Keratinocyte (primary cell): ENCODE measurements around the gene MSX2. TPM values are rescaled to one million over a fixed set of nuclear protein-coding genes. Genes with fewer than 3 reads are reported as not detected.

Experiments
- DNase-seq: peaks from one replicate; pipeline ENCODE4 v3.0.0-alpha.2; 2011; ENCODE audit warnings: low read depth, missing footprints, low spot score
- FAIRE-seq: peaks from 2 replicates; lab custom pipeline; 2011; peaks lifted over from hg19 to GRCh38; lab: Jason Lieb, UNC
- H2AFZ ChIP-seq: 2 replicates; pipeline ENCODE4 v1.6.0; 2012; ENCODE audit warnings: low read length, control low read depth, inconsistent platforms; ENCODE audit not compliant: control insufficient read depth
- H3K27ac ChIP-seq: 2 replicates; pipeline ENCODE4 v1.5.1; 2011; ENCODE audit warnings: low read length; ENCODE audit not compliant: control insufficient read depth, insufficient read depth
- H3K27me3 ChIP-seq: 3 replicates; pipeline ENCODE4 v1.6.0; 2011; ENCODE audit warnings: low read length; ENCODE audit not compliant: control insufficient read depth, insufficient read depth; ENCODE audit errors: extremely low read depth
- H3K36me3 ChIP-seq, 2 experiments: 2 replicates in 1 of 2; 3 replicates in 1 of 2; pipeline ENCODE4 v1.5.1; 2011; ENCODE audit warnings: low read length in 2 of 2, mild to moderate bottlenecking in 1 of 2; ENCODE audit not compliant: control insufficient read depth in 2 of 2, insufficient read depth in 2 of 2; ENCODE audit errors: extremely low read depth in 1 of 2
- H3K4me1 ChIP-seq: 3 replicates; pipeline ENCODE4 v1.5.1; 2011; ENCODE audit warnings: low read length; ENCODE audit not compliant: control insufficient read depth, insufficient read depth; ENCODE audit errors: extremely low read depth
- H3K4me2 ChIP-seq: 3 replicates; pipeline ENCODE4 v1.6.0; 2011; ENCODE audit warnings: low read depth, low read length; ENCODE audit not compliant: control insufficient read depth, insufficient read depth; ENCODE audit errors: extremely low read depth
- H3K4me3 ChIP-seq, 3 experiments: fragments of 200-600 bp in 1 of 3; sonication (generic) in 1 of 3; 2 replicates in 2 of 3; 3 replicates in 1 of 3; pipeline ENCODE4 v1.5.1; 2011 to 2016; ENCODE audit warnings: low read length in 3 of 3, mild to moderate bottlenecking in 3 of 3, control low read depth in 2 of 3, inconsistent platforms in 1 of 3, low read depth in 1 of 3, mixed read lengths in 1 of 3, mixed run types in 1 of 3, moderate library complexity in 1 of 3; ENCODE audit not compliant: control insufficient read depth in 2 of 3, insufficient read depth in 2 of 3; ENCODE audit errors: extremely low read depth in 1 of 3
- H3K79me2 ChIP-seq: 2 replicates; pipeline ENCODE4 v1.6.0; 2012; ENCODE audit warnings: low read length; ENCODE audit not compliant: control insufficient read depth, insufficient read depth
- H3K9ac ChIP-seq: 3 replicates; pipeline ENCODE4 v1.6.0; 2011; ENCODE audit warnings: low read length; ENCODE audit not compliant: control insufficient read depth, insufficient read depth; ENCODE audit errors: extremely low read depth
- H3K9me1 ChIP-seq: 3 replicates; pipeline ENCODE4 v1.6.0; 2011; ENCODE audit warnings: low read length; ENCODE audit not compliant: control insufficient read depth, insufficient read depth; ENCODE audit errors: extremely low read depth
- H3K9me3 ChIP-seq: 2 replicates; pipeline ENCODE4 v1.5.1; 2012; ENCODE audit warnings: low read depth, low read length; ENCODE audit not compliant: control insufficient read depth
- H4K20me1 ChIP-seq: 3 replicates; pipeline ENCODE4 v1.6.0; 2011; ENCODE audit warnings: low read length; ENCODE audit not compliant: control insufficient read depth, insufficient read depth; ENCODE audit errors: extremely low read depth
- EZH2 ChIP-seq: IDR thresholded peaks from one replicate; pipeline ENCODE4 v1.6.1; 2012; ENCODE audit warnings: inconsistent platforms, mild to moderate bottlenecking, low read length, moderate library complexity
- dilution Hi-C: fragments of 300-500 bp; cut with MboI; formaldehyde crosslinking; loops from one replicate; pipeline ENCODE4 v1.7.0; 2020; ENCODE audit warnings: low sequenced_read_pairs; ENCODE audit not compliant: extremely low pct_ligation_motif_present
- polyA plus RNA-seq, 5 experiments: library from polyadenylated mRNA; depleted of rRNA in 3 of 5; stranded (reverse) in 3 of 5; stranded (forward) in 1 of 5; unstranded in 1 of 5; fragments of >200 nt; gene quantifications; 1 replicate in 1 of 5; 2 replicates in 3 of 5; 3 replicates in 1 of 5; pipeline versions ENCODE4 v1.2.1 to v1.2.3, GENCODE V29; 2011 to 2012; ENCODE audit warnings: missing spikeins in 2 of 5, low read depth in 1 of 5, low replicate concordance in 1 of 5
- TF ChIP-seq, protein P1 (sequence below), 3 experiments: IDR thresholded peaks in 1 of 3; conservative IDR thresholded peaks in 1 of 3; optimal IDR thresholded peaks in 1 of 3; 2 replicates in 2 of 3; 3 replicates in 1 of 3; pipeline versions ENCODE3 to v1.5.1; 2011; ENCODE audit warnings: low read length in 3 of 3, mild to moderate bottlenecking in 3 of 3, moderate library complexity in 2 of 3, control low read depth in 1 of 3, inconsistent platforms in 1 of 3; ENCODE audit not compliant: insufficient read depth in 2 of 3; ENCODE audit errors: extremely low read depth in 1 of 3

The MSX2 gene
- polyA plus RNA-seq, 1 donor (not counting 4 experiments of a cell fraction or from before 2014, with no cell fraction given): 2.7 TPM

DNA sequence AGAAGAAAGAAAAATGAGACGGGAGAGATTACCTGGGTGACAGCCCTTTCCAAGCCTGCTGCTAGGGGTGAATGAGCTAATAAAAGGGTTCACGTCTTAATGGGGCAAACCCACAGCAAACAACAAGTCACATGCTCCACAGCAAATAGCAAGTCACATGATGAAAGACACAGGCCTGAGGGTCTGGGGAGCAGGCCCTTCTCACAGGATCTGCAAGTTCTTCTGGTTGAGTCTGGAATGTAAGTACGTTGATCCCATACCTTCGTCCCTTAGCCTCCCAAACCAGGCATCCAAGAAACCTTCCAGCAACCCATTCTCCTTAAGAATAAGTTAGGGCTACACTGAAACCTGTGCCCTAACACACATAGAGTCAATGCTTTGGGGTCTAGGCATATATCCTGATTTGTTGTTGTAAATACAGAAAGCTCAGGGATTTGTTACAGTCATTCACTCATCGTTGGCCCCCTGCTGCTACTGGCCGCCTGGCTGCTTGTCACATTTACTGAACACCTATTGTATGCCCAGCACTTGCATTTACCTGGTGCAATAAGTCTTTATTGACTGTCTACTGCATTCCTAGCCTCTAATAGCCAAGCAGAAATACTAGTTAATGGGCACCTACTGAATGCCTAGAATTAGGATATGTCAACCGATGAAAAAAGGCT, 43.3 kb upstream of the MSX2 start:
- H3K9ac ChIP-seq: no peak overlapping the region
- H3K36me3 ChIP-seq: no peaks in the 10 kb centered on the region
- no peak overlapping the region for H3K4me2 ChIP-seq
- no peak overlapping the region for H3K27ac ChIP-seq
- DNase-seq (no peak), FAIRE-seq (no peak)
- no peaks in the 10 kb centered on the region for H4K20me1 ChIP-seq
- TF ChIP-seq, protein P1, sequence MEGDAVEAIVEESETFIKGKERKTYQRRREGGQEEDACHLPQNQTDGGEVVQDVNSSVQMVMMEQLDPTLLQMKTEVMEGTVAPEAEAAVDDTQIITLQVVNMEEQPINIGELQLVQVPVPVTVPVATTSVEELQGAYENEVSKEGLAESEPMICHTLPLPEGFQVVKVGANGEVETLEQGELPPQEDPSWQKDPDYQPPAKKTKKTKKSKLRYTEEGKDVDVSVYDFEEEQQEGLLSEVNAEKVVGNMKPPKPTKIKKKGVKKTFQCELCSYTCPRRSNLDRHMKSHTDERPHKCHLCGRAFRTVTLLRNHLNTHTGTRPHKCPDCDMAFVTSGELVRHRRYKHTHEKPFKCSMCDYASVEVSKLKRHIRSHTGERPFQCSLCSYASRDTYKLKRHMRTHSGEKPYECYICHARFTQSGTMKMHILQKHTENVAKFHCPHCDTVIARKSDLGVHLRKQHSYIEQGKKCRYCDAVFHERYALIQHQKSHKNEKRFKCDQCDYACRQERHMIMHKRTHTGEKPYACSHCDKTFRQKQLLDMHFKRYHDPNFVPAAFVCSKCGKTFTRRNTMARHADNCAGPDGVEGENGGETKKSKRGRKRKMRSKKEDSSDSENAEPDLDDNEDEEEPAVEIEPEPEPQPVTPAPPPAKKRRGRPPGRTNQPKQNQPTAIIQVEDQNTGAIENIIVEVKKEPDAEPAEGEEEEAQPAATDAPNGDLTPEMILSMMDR (optimal IDR thresholded peaks at IDR 0.05 in 1 of 3, IDR thresholded peaks at IDR 0.05 in 1 of 3, conservative IDR thresholded peaks at IDR 0.05 in 1 of 3; ENCODE audit: extremely low read depth in 1 of 3, insufficient read depth in 2 of 3, low read length in 3 of 3): no peak
- TF ChIP-seq EZH2: no peak
- no peak overlapping the region for H2AFZ ChIP-seq
- H3K9me3 ChIP-seq: no peaks in the 10 kb centered on the region
- dilution Hi-C loops: no loop called here
- H3K4me1 ChIP-seq: no peaks in the 10 kb centered on the region
- H3K27me3 ChIP-seq: no peaks in the 10 kb centered on the region
- no peaks in the 10 kb centered on the region for H3K79me2 ChIP-seq
- H3K4me3 ChIP-seq: no peak overlapping the region
- no peaks in the 10 kb centered on the region for H3K9me1 ChIP-seq

DNA sequence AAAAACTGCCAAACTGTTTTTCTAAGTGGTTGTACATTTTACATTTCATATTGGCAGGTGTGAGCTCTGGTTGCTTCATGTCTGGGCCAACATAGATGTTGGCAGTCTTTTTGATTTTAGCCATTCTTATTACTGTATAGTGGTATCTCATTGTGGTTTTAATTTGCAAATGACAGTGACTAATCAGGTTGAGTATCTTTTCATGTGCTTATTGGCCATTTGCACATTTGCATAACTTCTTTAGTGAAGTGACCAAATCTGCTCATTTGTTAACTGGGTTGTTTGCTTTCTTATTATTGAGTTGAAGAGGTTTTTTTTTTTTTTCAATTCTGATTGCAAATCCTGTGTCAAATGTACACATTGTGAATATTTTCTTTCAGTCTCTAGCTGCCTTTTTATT, 36.9 kb upstream of the MSX2 start:
- Histone ChIP-seq H3K27me3 (peaks cover 22% of the 10 kb centered on the region), H3K79me2 (no peaks in the 10 kb centered on the region), H3K4me2 (no peak overlapping the region)

More for the DNA sequence above, 36.9 kb upstream of the MSX2 start:
- no peak for FAIRE-seq
- no peak for TF ChIP-seq EZH2
- TF ChIP-seq, protein P1 (optimal IDR thresholded peaks at IDR 0.05 in 1 of 3, IDR thresholded peaks at IDR 0.05 in 1 of 3, conservative IDR thresholded peaks at IDR 0.05 in 1 of 3; ENCODE audit: extremely low read depth in 1 of 3, insufficient read depth in 2 of 3, low read length in 3 of 3): no peak
- no peaks in the 10 kb centered on the region for H3K4me1 ChIP-seq
- H3K9me1 ChIP-seq: no peaks in the 10 kb centered on the region
- no peaks in the 10 kb centered on the region for H3K9me3 ChIP-seq
- H3K27ac ChIP-seq: no peak overlapping the region
- H3K9ac ChIP-seq: no peak overlapping the region
- H3K36me3 ChIP-seq: no peaks in the 10 kb centered on the region
- DNase-seq: no peak
- H2AFZ ChIP-seq: no peak overlapping the region
- no peak overlapping the region for H3K4me3 ChIP-seq
- no peaks in the 10 kb centered on the region for H4K20me1 ChIP-seq
- dilution Hi-C loops: no loop called here
